HCT116 (cell line): ENCODE measurements around the gene TIPRL. TPM values are rescaled to one million over a fixed set of nuclear protein-coding genes. Genes with fewer than 3 reads are reported as not detected.

ENCODE experiments used
- ATAC-seq: fragments of 200-7000 bp; cut with Tn5 transposase; 2 replicates; pipeline ENCODE4 v1.9.1; 2020; ENCODE audit warnings: mild to moderate bottlenecking, moderate library complexity
- BruUV-seq: library from RNA; stranded (reverse); fragments of 400-500 nt; replicated peaks from 2 replicates; lab custom pipeline; 2021; lab: Mats Ljungman, UMichigan
- CTCF ChIA-PET: fragments of 300-600 bp; sonication (Branson Sonifier 250); formaldehyde crosslinking; loops from one replicate; lab custom pipeline; 2021; ENCODE audit warnings: antibody characterized with exemption; lab: Charles Lee
- POLR2A ChIA-PET: fragments of 300-600, 350-600 bp; sonication (Branson Sonifier 250); formaldehyde crosslinking; loops from one replicate; lab custom pipeline; 2021; ENCODE audit warnings: antibody characterized with exemption; lab: Charles Lee
- RAD21 ChIA-PET, 2 experiments: fragments of 300-600 bp; sonication (Branson Sonifier 250); formaldehyde crosslinking; loops; one replicate each; lab custom pipeline; 2023; ENCODE audit warnings: low total read pairs in 2 of 2; ENCODE audit not compliant: uncharacterized antibody in 2 of 2, unreplicated experiment in 2 of 2, low non-redundant PET in 1 of 2; lab: Charles Lee
- DNase-seq: peaks from one replicate; pipeline ENCODE4 v3.0.0-alpha.2; 2010; ENCODE audit warnings: low read depth, low spot score
- H2AFZ ChIP-seq: fragments of 200-600 bp; shearing (Covaris generic), sonication (generic); 2 replicates; pipeline ENCODE4 v1.6.1; 2017; ENCODE audit warnings: low read depth, mixed run types, mixed read lengths, antibody characterized with exemption, low read length; ENCODE audit not compliant: poor library complexity, severe bottlenecking
- H3K27ac ChIP-seq: 2 replicates; pipeline ENCODE4 v1.5.1; 2012; ENCODE audit warnings: low read depth, low read length
- H3K27me3 ChIP-seq: fragments of 200-600 bp; sonication (generic); 2 replicates; pipeline ENCODE4 v1.6.1; 2016; ENCODE audit warnings: mixed run types, low read length, mixed read lengths; ENCODE audit not compliant: insufficient read depth
- H3K36me3 ChIP-seq, 2 experiments: fragments of 200-500 bp in 1 of 2; fragments of 200-600 bp in 1 of 2; sonication (Bioruptor generic) in 1 of 2; sonication (generic) in 1 of 2; 2 replicates each; pipeline versions ENCODE4 v1.5.1 to v1.6.1; 2014 to 2016; ENCODE audit warnings: low read length in 2 of 2, inconsistent platforms in 1 of 2, mixed read lengths in 1 of 2, mixed run types in 1 of 2; ENCODE audit not compliant: insufficient read depth in 2 of 2, control insufficient read depth in 1 of 2
- H3K4me1 ChIP-seq, 2 experiments: fragments of 200-600 bp in 1 of 2; sonication (generic) in 1 of 2; 2 replicates each; pipeline versions ENCODE4 v1.5.1 to v1.6.1; 2012 to 2017; ENCODE audit warnings: low read length in 2 of 2, inconsistent platforms in 1 of 2, mild to moderate bottlenecking in 1 of 2, mixed read lengths in 1 of 2, mixed run types in 1 of 2, moderate library complexity in 1 of 2; ENCODE audit not compliant: insufficient read depth in 2 of 2, control insufficient read depth in 1 of 2
- H3K4me2 ChIP-seq: fragments of 200-600 bp; sonication (generic); 2 replicates; pipeline ENCODE4 v1.6.1; 2017; ENCODE audit warnings: mixed run types, low read length, mixed read lengths
- H3K4me3 ChIP-seq, 2 experiments: fragments of 200-600 bp in 1 of 2; sonication (generic) in 1 of 2; replicated peaks in 1 of 2; 2 replicates each; pipeline ENCODE4 v1.5.1; 2011 to 2016; ENCODE audit warnings: low read length in 2 of 2, control low read depth in 1 of 2, low read depth in 1 of 2, mild to moderate bottlenecking in 1 of 2, mixed read lengths in 1 of 2, mixed run types in 1 of 2
- H3K79me2 ChIP-seq: fragments of 200-600 bp; sonication (generic); 2 replicates; pipeline ENCODE4 v1.6.1; 2017; ENCODE audit warnings: mild to moderate bottlenecking, mixed run types, low read length, moderate library complexity, mixed read lengths; ENCODE audit not compliant: insufficient read depth
- H3K9ac ChIP-seq: fragments of 200-600 bp; sonication (generic); 2 replicates; pipeline ENCODE4 v1.6.1; 2016; ENCODE audit warnings: low read length, mixed read lengths
- H3K9me2 ChIP-seq: fragments of 200-600 bp; sonication (generic), shearing (Covaris generic); 2 replicates; pipeline ENCODE4 v1.6.1; 2017; ENCODE audit warnings: mixed run types, mild to moderate bottlenecking, moderate library complexity; ENCODE audit not compliant: insufficient read depth
- H3K9me3 ChIP-seq, 2 experiments: fragments of 200-500 bp in 1 of 2; fragments of 200-600 bp in 1 of 2; sonication (Bioruptor generic) in 1 of 2; sonication (generic) in 1 of 2; 2 replicates each; pipeline ENCODE4 v1.6.1; 2014 to 2017; ENCODE audit warnings: low read length in 2 of 2, mixed read lengths in 2 of 2, inconsistent platforms in 1 of 2, low read depth in 1 of 2, mild to moderate bottlenecking in 1 of 2, mixed run types in 1 of 2, moderate library complexity in 1 of 2; ENCODE audit not compliant: control insufficient read depth in 1 of 2, insufficient read depth in 1 of 2
- H4K20me1 ChIP-seq: fragments of 200-600 bp; sonication (generic), shearing (Covaris generic); 2 replicates; pipeline ENCODE4 v1.6.1; 2017; ENCODE audit warnings: mixed run types, mild to moderate bottlenecking, moderate library complexity; ENCODE audit not compliant: insufficient read depth
- EGR1 ChIP-seq: IDR thresholded peaks from 2 replicates; pipeline ENCODE4 v1.6.1; 2012; ENCODE audit warnings: low read depth
- POLR2AphosphoS5 ChIP-seq: IDR thresholded peaks from 2 replicates; pipeline ENCODE4 v1.6.1; 2011; ENCODE audit warnings: mild to moderate bottlenecking, low read depth, low read length, moderate library complexity
- RAD21 ChIP-seq: IDR thresholded peaks from 2 replicates; pipeline ENCODE4 v1.6.1; 2012; ENCODE audit warnings: low read depth, mild to moderate bottlenecking
- SP1 ChIP-seq: IDR thresholded peaks from 2 replicates; pipeline ENCODE4 v1.6.1; 2012; ENCODE audit warnings: low read depth
- SRF ChIP-seq: IDR thresholded peaks from 2 replicates; pipeline ENCODE4 v1.6.1; 2012; ENCODE audit warnings: low read depth
- TCF7L2 ChIP-seq: IDR thresholded peaks from 2 replicates; pipeline ENCODE4 v1.7.0; 2011; ENCODE audit warnings: borderline replicate concordance, inconsistent platforms; ENCODE audit not compliant: insufficient read depth, insufficient read length; ENCODE audit errors: extremely low read depth
- intact Hi-C: fragments of 100-400 bp; cut with micrococcal nuclease; formaldehyde crosslinking; loops from 2 replicates; pipeline ENCODE4 v1.10.0; 2022
- total RNA-seq: library from RNA; stranded (reverse); gene quantifications from one replicate; pipeline ENCODE4 v1.2.1, GENCODE V29; 2021; ENCODE audit not compliant: unreplicated experiment

Gene TIPRL
- total RNA-seq, 1 experiment from 2014 or later: 36.4 TPM

- Histone ChIP-seq H3K9me3 (peaks cover 0 to 7% of the 10 kb centered on the region in 2 experiments; a peak in 1 of 4 replicates), H3K36me3 (peaks cover 4 to 8% of the 10 kb centered on the region in 2 experiments; a peak in 2 of 4 replicates), H3K79me2 (peaks cover 56% of the 10 kb centered on the region), H3K4me3 (no peak overlapping the region), H3K27ac (no peak overlapping the region), H3K4me2 (peak overlapping the region; percentile 90; the same call in 1 of the 2 replicates), H3K4me1 (peaks cover 3 to 36% of the 10 kb centered on the region in 2 experiments; a peak in 3 of 4 replicates), H3K27me3 (no peaks in the 10 kb centered on the region), H3K9me2 (no peaks in the 10 kb centered on the region), H3K9ac (no peak overlapping the region), H4K20me1 (no peaks in the 10 kb centered on the region; the same call in 1 of the 2 replicates), H2AFZ (no peak overlapping the region)
- ChIA-PET CTCF (interaction anchor here (1.0 to 2.0 kb wide), 2 partner anchors 8 to 115 kb away, joined by 3 to 11 read pairs; no protein-coding TSS in a partner anchor), RAD21 (no interaction called here), POLR2A (interaction anchor here (0.7 kb wide), 1 partner anchor 27 kb away, joined by 3 read pairs; no protein-coding TSS in a partner anchor)
- ATAC-seq: no peak
- BruUV-seq: no TSS peak
- DNase-seq: no peak
- TF ChIP-seq EGR1 (no peak), TCF7L2 (no peak), SP1 (no peak)
- intact Hi-C loops: no loop called here
These were observed 48.9 kb downstream of the TIPRL start for GRCh38 chr1:168227620-168228019.

- RAD21 ChIA-PET: no interaction called here
- H3K36me3 ChIP-seq: peaks cover 4 to 15% of the 10 kb centered on the region in 2 experiments; a peak in 2 of 4 replicates
- ATAC-seq (no peak), DNase-seq (no peak)
- H3K9me3 ChIP-seq: no peaks in the 10 kb centered on the region
- TF ChIP-seq POLR2AphosphoS5 (no peak), EGR1 (no peak), RAD21 (no peak), SRF (no peak)
- intact Hi-C loops: no loop called here
- H3K4me1 ChIP-seq: peaks cover 3 to 35% of the 10 kb centered on the region in 2 experiments; a peak in 3 of 4 replicates
- no peak overlapping the region for H2AFZ ChIP-seq
- no peaks in the 10 kb centered on the region for H3K9me2 ChIP-seq
- no peaks in the 10 kb centered on the region; the same call in 1 of the 2 replicates for H4K20me1 ChIP-seq
- no peak overlapping the region for H3K4me2 ChIP-seq
- no peaks in the 10 kb centered on the region for H3K27me3 ChIP-seq
- CTCF ChIA-PET: no interaction called here
- BruUV-seq: no TSS peak
- H3K79me2 ChIP-seq: peaks cover 63% of the 10 kb centered on the region
- no peak overlapping the region for H3K27ac ChIP-seq
- POLR2A ChIA-PET: no interaction called here
- no peak overlapping the region for H3K4me3 ChIP-seq
- H3K9ac ChIP-seq: no peak overlapping the region
These were observed 51.1 kb downstream of the TIPRL start for GRCh38 chr1:168229893-168230292.
